HepG2 (cell line): Measurements from ENCODE around the gene TCF19. TPM values are rescaled to one million over a fixed set of nuclear protein-coding genes. Genes with fewer than 3 reads are reported as not detected.
A peak's percentile ranks its signal among the peaks of the same experiment; 100 is the strongest.

Experiments used
- ARNTL ChIP-seq: sonication (generic); formaldehyde crosslinking; IDR thresholded peaks from 2 replicates; pipeline ENCODE4 v1.4.0; 2020; ENCODE audit warnings: mild to moderate bottlenecking, missing genetic modification reagents
- CBFB ChIP-seq: sonication (generic); formaldehyde crosslinking; IDR thresholded peaks from 2 replicates; pipeline ENCODE4 v1.4.0; 2020; ENCODE audit warnings: missing genetic modification reagents
- FOSL1 ChIP-seq: sonication (generic); formaldehyde crosslinking; IDR thresholded peaks from 2 replicates; pipeline ENCODE4 v1.9.0; 2021; ENCODE audit warnings: missing genetic modification reagents, borderline replicate concordance
- HIC2 ChIP-seq: sonication (generic); formaldehyde crosslinking; IDR thresholded peaks from 2 replicates; pipeline ENCODE4 v1.9.0; 2022; ENCODE audit warnings: low read depth, missing genetic modification reagents
- HNF4A ChIP-seq: sonication (generic); formaldehyde crosslinking; IDR thresholded peaks from 2 replicates; pipeline ENCODE4 v1.4.0; 2020; ENCODE audit warnings: missing genetic modification reagents
- SMC3 ChIP-seq: IDR thresholded peaks from 2 replicates; pipeline ENCODE4 v1.6.1; 2011; ENCODE audit warnings: low read length, improper control_type of control experiment
- TFDP2 ChIP-seq: sonication (generic); formaldehyde crosslinking; IDR thresholded peaks from 2 replicates; pipeline ENCODE4 v1.4.0; 2020; ENCODE audit warnings: missing genetic modification reagents
- TOE1 ChIP-seq: sonication (generic); formaldehyde crosslinking; IDR thresholded peaks from 2 replicates; pipeline ENCODE4 v1.4.0; 2020; ENCODE audit warnings: mild to moderate bottlenecking, missing genetic modification reagents
- TSC22D2 ChIP-seq: sonication (generic); formaldehyde crosslinking; IDR thresholded peaks from 2 replicates; pipeline ENCODE4 v1.5.1; 2020; ENCODE audit warnings: missing genetic modification reagents, mild to moderate bottlenecking, borderline replicate concordance
- ZBTB7B ChIP-seq: sonication (generic); formaldehyde crosslinking; IDR thresholded peaks from 2 replicates; pipeline ENCODE4 v1.4.0; 2020; ENCODE audit warnings: missing genetic modification reagents
- ZFAT ChIP-seq: sonication (generic); formaldehyde crosslinking; conservative IDR thresholded peaks from 2 replicates; pipeline ENCODE4 v1.8.1; 2023; ENCODE audit warnings: missing genetic modification reagents, inconsistent platforms
- ZNF280B ChIP-seq: sonication (generic); formaldehyde crosslinking; IDR thresholded peaks from 2 replicates; pipeline ENCODE4 v1.5.0; 2020; ENCODE audit warnings: missing genetic modification reagents, mild to moderate bottlenecking, borderline replicate concordance
- ZNF512 ChIP-seq: sonication (generic); formaldehyde crosslinking; IDR thresholded peaks from 2 replicates; pipeline ENCODE4 v1.4.0; 2020; ENCODE audit warnings: mild to moderate bottlenecking, missing genetic modification reagents
- ZNF576 ChIP-seq: sonication (generic); formaldehyde crosslinking; IDR thresholded peaks from 2 replicates; pipeline ENCODE4 v1.4.0; 2020; ENCODE audit warnings: mild to moderate bottlenecking, missing genetic modification reagents
- ZNF772 ChIP-seq: sonication (generic); formaldehyde crosslinking; IDR thresholded peaks from 2 replicates; pipeline ENCODE4 v1.5.0; 2020; ENCODE audit warnings: mild to moderate bottlenecking, missing genetic modification reagents
- ZNF800 ChIP-seq: sonication (generic); formaldehyde crosslinking; IDR thresholded peaks from 2 replicates; pipeline ENCODE4 v1.4.0; 2020; ENCODE audit warnings: missing genetic modification reagents
- ZSCAN5A ChIP-seq: sonication (generic); formaldehyde crosslinking; IDR thresholded peaks from 2 replicates; pipeline ENCODE4 v1.8.0; 2022; ENCODE audit warnings: mild to moderate bottlenecking, missing genetic modification reagents, borderline replicate concordance
- polyA plus RNA-seq, 8 experiments: library from polyadenylated mRNA; depleted of rRNA in 3 of 8; stranded (reverse) in 7 of 8; unstranded in 1 of 8; fragments of >200 nt; fragmentation: Illumina TruSeq in 4 of 8; extraction: Trizol in 4 of 8; gene quantifications; 2 replicates each; pipeline versions ENCODE4 v1.2.1 to v1.2.3, GENCODE V29; 2011 to 2016; ENCODE audit warnings: low read depth in 4 of 8, missing spikeins in 1 of 8, mixed read lengths in 1 of 8; ENCODE audit not compliant: insufficient read depth in 1 of 8
- total RNA-seq, 5 experiments: library from RNA; depleted of rRNA; stranded (reverse); fragments of >200 nt; fragmentation: Illumina TruSeq; extraction: Trizol; gene quantifications; 2 replicates each; pipeline ENCODE4 v1.2.3, GENCODE V29; 2016; ENCODE audit warnings: low read depth in 1 of 5

TCF19 gene
- total and polyA plus RNA-seq, 2 of the 13 experiments (the other 11 are each of a cell fraction or from before 2014, with no cell fraction given), result 4.9 to 22.2 TPM

GRCh38 chr6:31158863-31159855 lies 770 bp downstream of the TCF19 start (continued):
- TF ChIP-seq ZNF800 (CRISPR knock-in tag) (no peak), SMC3 (no peak), ZNF576 (no peak), TSC22D2 (no peak), ZNF512 (CRISPR knock-in tag) (no peak), FOSL1 (CRISPR knock-in tag) (no peak), ZBTB7B (CRISPR knock-in tag) (peak; percentile 85), CBFB (CRISPR knock-in tag) (no peak), ZFAT (no peak), ARNTL (CRISPR knock-in tag) (no peak), TFDP2 (CRISPR knock-in tag) (no peak), ZSCAN5A (CRISPR knock-in tag) (peak; percentile 70; the same call in 1 of the 2 replicates), ZNF772 (no peak), HNF4A (CRISPR knock-in tag) (peak; percentile 56; the same call in 1 of the 2 replicates), HIC2 (CRISPR knock-in tag) (no peak), TOE1 (CRISPR knock-in tag) (no peak; the same call in 1 of the 2 replicates), ZNF280B (CRISPR knock-in tag) (peak; percentile 56)
